WTC11 (cell line): ENCODE data around the gene GALNTL6. TPM values are rescaled to one million over a fixed set of nuclear protein-coding genes. Genes with fewer than 3 reads are reported as not detected.

ENCODE experiments used
- ATAC-seq: fragments of 200-7000 bp; cut with Tn5 transposase; 2 replicates; pipeline ENCODE4 v1.10.0; 2021; ENCODE audit warnings: mild to moderate bottlenecking, moderate library complexity
- CTCF ChIA-PET: fragments of 300-600 bp; sonication (Branson Sonifier 250); formaldehyde crosslinking; loops from one replicate; lab custom pipeline; 2021; ENCODE audit warnings: antibody characterized with exemption; lab: Charles Lee
- POLR2A ChIA-PET: fragments of 350-600 bp; sonication (Branson Sonifier 250); formaldehyde crosslinking; loops from one replicate; lab custom pipeline; 2021; ENCODE audit warnings: antibody characterized with exemption; lab: Charles Lee
- DNase-seq: peaks from one replicate; pipeline ENCODE4 v3.0.0; 2021; ENCODE audit warnings: low spot score
- H3K27ac Mint-ChIP-seq: 2 replicates; pipeline ENCODE4 v1.8.0; 2021; ENCODE audit warnings: mixed read lengths
- H3K27me3 Mint-ChIP-seq: 2 replicates; pipeline ENCODE4 v1.8.0; 2021; ENCODE audit warnings: low read depth, mild to moderate bottlenecking, moderate library complexity, mixed read lengths
- H3K36me3 Mint-ChIP-seq: 2 replicates; pipeline ENCODE4 v1.8.0; 2021; ENCODE audit warnings: mixed read lengths
- H3K4me1 Mint-ChIP-seq: 2 replicates; pipeline ENCODE4 v1.8.0; 2022; ENCODE audit warnings: mixed read lengths
- H3K4me3 Mint-ChIP-seq: 2 replicates; pipeline ENCODE4 v1.8.0; 2021; ENCODE audit warnings: mild to moderate bottlenecking, moderate library complexity, mixed read lengths
- H3K9me3 Mint-ChIP-seq: 2 replicates; pipeline ENCODE4 v1.8.0; 2021; ENCODE audit warnings: mixed read lengths
- ATF1 ChIP-seq: sonication (generic); formaldehyde crosslinking; IDR thresholded peaks from 2 replicates; pipeline ENCODE4 v1.8.1; 2023; ENCODE audit warnings: mild to moderate bottlenecking, moderate library complexity, missing genetic modification reagents
- CBFB ChIP-seq: sonication (generic); formaldehyde crosslinking; IDR thresholded peaks from 2 replicates; pipeline ENCODE4 v1.8.1; 2022; ENCODE audit warnings: mild to moderate bottlenecking, low read depth, missing genetic modification reagents
- CREM ChIP-seq: sonication (generic); formaldehyde crosslinking; IDR thresholded peaks from 2 replicates; pipeline ENCODE4 v1.8.1; 2022; ENCODE audit warnings: mild to moderate bottlenecking, missing genetic modification reagents, moderate library complexity
- FOXK1 ChIP-seq: sonication (generic); formaldehyde crosslinking; IDR thresholded peaks from 2 replicates; pipeline ENCODE4 v1.8.0; 2022; ENCODE audit warnings: mild to moderate bottlenecking, moderate library complexity, missing genetic modification reagents
- FOXP1 ChIP-seq: sonication (generic); formaldehyde crosslinking; IDR thresholded peaks from 2 replicates; pipeline ENCODE4 v1.8.0; 2022; ENCODE audit warnings: missing genetic modification reagents, mild to moderate bottlenecking, moderate library complexity, borderline replicate concordance
- GRHL2 ChIP-seq: fragments of 250-450 bp; sonication (Bioruptor Pico); IDR thresholded peaks from 2 replicates; pipeline ENCODE4 v1.8.0; 2022; ENCODE audit warnings: mild to moderate bottlenecking, moderate library complexity; ENCODE audit not compliant: insufficient replicate concordance, severe bottlenecking
- GTF2I ChIP-seq: fragments of 250-450 bp; sonication (Bioruptor Pico); conservative IDR thresholded peaks from 2 replicates; pipeline ENCODE4 v1.4.0; 2021; ENCODE audit warnings: mild to moderate bottlenecking
- HMGA2 ChIP-seq: fragments of 250-450 bp; sonication (Bioruptor Pico); IDR thresholded peaks from 2 replicates; pipeline ENCODE4 v1.4.0; 2021; ENCODE audit warnings: mild to moderate bottlenecking, moderate library complexity
- JAZF1 ChIP-seq: fragments of 250-450 bp; sonication (Bioruptor Pico); IDR thresholded peaks from 2 replicates; pipeline ENCODE4 v1.9.0; 2021; ENCODE audit warnings: moderate library complexity, mild to moderate bottlenecking, inconsistent platforms
- JUN ChIP-seq: sonication (generic); formaldehyde crosslinking; IDR thresholded peaks from 2 replicates; pipeline ENCODE4 v1.8.0; 2023; ENCODE audit warnings: mild to moderate bottlenecking, missing genetic modification reagents
- KAT7 ChIP-seq: sonication (generic); formaldehyde crosslinking; IDR thresholded peaks from 2 replicates; pipeline ENCODE4 v1.8.1; 2023; ENCODE audit warnings: missing genetic modification reagents, mild to moderate bottlenecking, borderline replicate concordance
- MYBL2 ChIP-seq: sonication (generic); formaldehyde crosslinking; IDR thresholded peaks from 2 replicates; pipeline ENCODE4 v1.8.1; 2023; ENCODE audit warnings: mild to moderate bottlenecking, moderate library complexity, missing genetic modification reagents
- NFE2L1 ChIP-seq: sonication (generic); formaldehyde crosslinking; IDR thresholded peaks from 2 replicates; pipeline ENCODE4 v1.8.1; 2023; ENCODE audit warnings: missing genetic modification reagents
- NFYB ChIP-seq: sonication (generic); formaldehyde crosslinking; conservative IDR thresholded peaks from 2 replicates; pipeline ENCODE4 v1.8.0; 2022; ENCODE audit warnings: low read depth, missing genetic modification reagents
- NR1H2 ChIP-seq: sonication (generic); formaldehyde crosslinking; IDR thresholded peaks from 2 replicates; pipeline ENCODE4 v1.9.0; 2021; ENCODE audit warnings: mild to moderate bottlenecking, moderate library complexity, missing genetic modification reagents
- SOX15 ChIP-seq: fragments of 250-450 bp; sonication (Bioruptor Pico); IDR thresholded peaks from 2 replicates; pipeline ENCODE4 v1.9.0; 2021; ENCODE audit warnings: mild to moderate bottlenecking
- TEAD4 ChIP-seq: sonication (generic); formaldehyde crosslinking; IDR thresholded peaks from 2 replicates; pipeline ENCODE4 v1.8.0; 2022; ENCODE audit warnings: mild to moderate bottlenecking, missing genetic modification reagents
- ZNF121 ChIP-seq: sonication (generic); formaldehyde crosslinking; IDR thresholded peaks from 2 replicates; pipeline ENCODE4 v1.8.0; 2023; ENCODE audit warnings: missing genetic modification reagents
- ZNF263 ChIP-seq: sonication (generic); formaldehyde crosslinking; IDR thresholded peaks from 2 replicates; pipeline ENCODE4 v1.8.1; 2022; ENCODE audit warnings: low read depth, mild to moderate bottlenecking, moderate library complexity, missing genetic modification reagents
- ZNF281 ChIP-seq: sonication (generic); formaldehyde crosslinking; IDR thresholded peaks from 2 replicates; pipeline ENCODE4 v1.8.0; 2023; ENCODE audit warnings: mild to moderate bottlenecking, missing genetic modification reagents
- ZNF671 ChIP-seq: fragments of 250-450 bp; sonication (Bioruptor Pico); IDR thresholded peaks from 2 replicates; pipeline ENCODE4 v1.8.0; 2021; ENCODE audit warnings: mild to moderate bottlenecking
- total RNA-seq: library from RNA; stranded (reverse); gene quantifications from 3 replicates; pipeline ENCODE4 v1.2.3, GENCODE V29; 2021
- TF ChIP-seq, protein P1 (sequence below): sonication (generic); formaldehyde crosslinking; IDR thresholded peaks from 2 replicates; pipeline ENCODE4 v1.8.0; 2022; ENCODE audit warnings: mild to moderate bottlenecking, missing genetic modification reagents
- TF ChIP-seq, protein P2 (sequence below): sonication (generic); formaldehyde crosslinking; IDR thresholded peaks from 2 replicates; pipeline ENCODE4 v1.8.1; 2023; ENCODE audit warnings: mild to moderate bottlenecking, missing genetic modification reagents, moderate library complexity
- TF ChIP-seq, protein P3 (sequence below): fragments of 250-450 bp; sonication (Bioruptor Pico); IDR thresholded peaks from 2 replicates; pipeline ENCODE4 v1.8.0; 2021; ENCODE audit warnings: mild to moderate bottlenecking
- TF ChIP-seq, protein P4 (sequence below): sonication (generic); formaldehyde crosslinking; IDR thresholded peaks from 2 replicates; pipeline ENCODE4 v1.8.1; 2022; ENCODE audit warnings: mild to moderate bottlenecking, moderate library complexity, missing genetic modification reagents
- TF ChIP-seq, protein P5 (sequence below): sonication (generic); formaldehyde crosslinking; IDR thresholded peaks from 2 replicates; pipeline ENCODE4 v1.8.1; 2022; ENCODE audit warnings: low read depth, mild to moderate bottlenecking, moderate library complexity, missing genetic modification reagents, borderline replicate concordance

GALNTL6 gene
- total RNA-seq, 1 experiment from 2014 or later, result 0.24 TPM

GRCh38 chr4:172232966-172233365 is 419.8 kb downstream of the GALNTL6 start (continued):
- TF ChIP-seq MYBL2 (CRISPR knock-in tag) (no peak), JUN (CRISPR knock-in tag) (no peak), FOXP1 (CRISPR knock-in tag) (no peak), HMGA2 (CRISPR knock-in tag) (no peak)
- TF ChIP-seq, protein P1, sequence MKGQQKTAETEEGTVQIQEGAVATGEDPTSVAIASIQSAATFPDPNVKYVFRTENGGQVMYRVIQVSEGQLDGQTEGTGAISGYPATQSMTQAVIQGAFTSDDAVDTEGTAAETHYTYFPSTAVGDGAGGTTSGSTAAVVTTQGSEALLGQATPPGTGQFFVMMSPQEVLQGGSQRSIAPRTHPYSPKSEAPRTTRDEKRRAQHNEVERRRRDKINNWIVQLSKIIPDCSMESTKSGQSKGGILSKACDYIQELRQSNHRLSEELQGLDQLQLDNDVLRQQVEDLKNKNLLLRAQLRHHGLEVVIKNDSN (CRISPR knock-in tag), result no peak

DNA sequence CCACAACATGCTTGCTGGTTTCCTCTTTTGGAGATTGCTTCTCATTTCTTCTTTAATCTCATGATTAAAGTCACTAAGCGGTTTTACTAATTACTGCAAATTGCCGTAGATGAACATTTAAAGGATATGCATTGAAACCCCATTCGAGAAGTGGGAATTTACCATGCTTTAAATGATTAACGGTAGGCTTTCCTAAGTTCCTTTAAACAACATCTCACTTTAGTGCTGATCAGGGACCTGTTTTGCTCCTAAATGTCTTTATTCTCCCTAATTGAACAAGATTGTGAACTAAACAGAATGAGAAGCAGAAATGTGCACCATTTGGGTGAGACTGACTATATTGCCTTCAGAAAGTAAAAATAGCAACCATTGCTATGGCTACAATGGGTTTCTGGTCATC is 430.3 kb downstream of the GALNTL6 start:
- Mint-ChIP-seq H3K9me3 (peaks cover 14% of the 10 kb centered on the region), H3K36me3 (peaks cover 5% of the 10 kb centered on the region), H3K27ac (no peak overlapping the region), H3K27me3 (no peaks in the 10 kb centered on the region), H3K4me3 (no peak overlapping the region), H3K4me1 (no peaks in the 10 kb centered on the region)
- TF ChIP-seq TEAD4 (CRISPR knock-in tag) (no peak), ZNF121 (CRISPR knock-in tag) (no peak), FOXK1 (CRISPR knock-in tag) (no peak)
- POLR2A ChIA-PET, result no interaction called here
- no peak for ATAC-seq
- DNase-seq, result no peak
- CTCF ChIA-PET, result no interaction called here

GRCh38 chr4:172245516-172245915 is 432.3 kb downstream of the GALNTL6 start:
- ATAC-seq, result no peak
- no peak for DNase-seq
- ChIA-PET POLR2A (no interaction called here), CTCF (no interaction called here)
- no peak overlapping the region for H3K27ac Mint-ChIP-seq
- peaks cover 24% of the 10 kb centered on the region for H3K9me3 Mint-ChIP-seq
- TF ChIP-seq ZNF263 (CRISPR knock-in tag) (no peak), ATF1 (CRISPR knock-in tag) (no peak), NFYB (CRISPR knock-in tag) (no peak), CBFB (CRISPR knock-in tag) (no peak), GTF2I (no peak), SOX15 (no peak), ZNF281 (CRISPR knock-in tag) (no peak)
- TF ChIP-seq, protein P2, sequence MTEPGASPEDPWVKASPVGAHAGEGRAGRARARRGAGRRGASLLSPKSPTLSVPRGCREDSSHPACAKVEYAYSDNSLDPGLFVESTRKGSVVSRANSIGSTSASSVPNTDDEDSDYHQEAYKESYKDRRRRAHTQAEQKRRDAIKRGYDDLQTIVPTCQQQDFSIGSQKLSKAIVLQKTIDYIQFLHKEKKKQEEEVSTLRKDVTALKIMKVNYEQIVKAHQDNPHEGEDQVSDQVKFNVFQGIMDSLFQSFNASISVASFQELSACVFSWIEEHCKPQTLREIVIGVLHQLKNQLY (CRISPR knock-in tag), result no peak
- H3K4me1 Mint-ChIP-seq, result no peaks in the 10 kb centered on the region
- no peak overlapping the region for H3K4me3 Mint-ChIP-seq
- H3K27me3 Mint-ChIP-seq, result no peaks in the 10 kb centered on the region
- peaks cover 8% of the 10 kb centered on the region for H3K36me3 Mint-ChIP-seq

GRCh38 chr4:172253409-172253808 is 440.2 kb downstream of the GALNTL6 start:
- Mint-ChIP-seq H3K27me3 (no peaks in the 10 kb centered on the region), H3K4me1 (no peaks in the 10 kb centered on the region), H3K4me3 (no peak overlapping the region), H3K36me3 (peaks cover 6% of the 10 kb centered on the region), H3K9me3 (peaks cover 16% of the 10 kb centered on the region), H3K27ac (no peak overlapping the region)
- CTCF ChIA-PET, result no interaction called here
- DNase-seq (no peak), ATAC-seq (no peak)
- POLR2A ChIA-PET, result no interaction called here
- TF ChIP-seq, protein P3, sequence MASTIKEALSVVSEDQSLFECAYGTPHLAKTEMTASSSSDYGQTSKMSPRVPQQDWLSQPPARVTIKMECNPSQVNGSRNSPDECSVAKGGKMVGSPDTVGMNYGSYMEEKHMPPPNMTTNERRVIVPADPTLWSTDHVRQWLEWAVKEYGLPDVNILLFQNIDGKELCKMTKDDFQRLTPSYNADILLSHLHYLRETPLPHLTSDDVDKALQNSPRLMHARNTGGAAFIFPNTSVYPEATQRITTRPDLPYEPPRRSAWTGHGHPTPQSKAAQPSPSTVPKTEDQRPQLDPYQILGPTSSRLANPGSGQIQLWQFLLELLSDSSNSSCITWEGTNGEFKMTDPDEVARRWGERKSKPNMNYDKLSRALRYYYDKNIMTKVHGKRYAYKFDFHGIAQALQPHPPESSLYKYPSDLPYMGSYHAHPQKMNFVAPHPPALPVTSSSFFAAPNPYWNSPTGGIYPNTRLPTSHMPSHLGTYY, result no peak
- TF ChIP-seq JAZF1 (CRISPR knock-in tag) (no peak), NR1H2 (no peak), GRHL2 (CRISPR knock-in tag) (no peak), CREM (CRISPR knock-in tag) (no peak), ZNF671 (CRISPR knock-in tag) (no peak), NFE2L1 (CRISPR knock-in tag) (no peak), KAT7 (CRISPR knock-in tag) (no peak)
- TF ChIP-seq, protein P4, sequence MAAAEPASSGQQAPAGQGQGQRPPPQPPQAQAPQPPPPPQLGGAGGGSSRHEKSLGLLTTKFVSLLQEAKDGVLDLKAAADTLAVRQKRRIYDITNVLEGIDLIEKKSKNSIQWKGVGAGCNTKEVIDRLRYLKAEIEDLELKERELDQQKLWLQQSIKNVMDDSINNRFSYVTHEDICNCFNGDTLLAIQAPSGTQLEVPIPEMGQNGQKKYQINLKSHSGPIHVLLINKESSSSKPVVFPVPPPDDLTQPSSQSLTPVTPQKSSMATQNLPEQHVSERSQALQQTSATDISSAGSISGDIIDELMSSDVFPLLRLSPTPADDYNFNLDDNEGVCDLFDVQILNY (CRISPR knock-in tag), result no peak
- TF ChIP-seq, protein P5, sequence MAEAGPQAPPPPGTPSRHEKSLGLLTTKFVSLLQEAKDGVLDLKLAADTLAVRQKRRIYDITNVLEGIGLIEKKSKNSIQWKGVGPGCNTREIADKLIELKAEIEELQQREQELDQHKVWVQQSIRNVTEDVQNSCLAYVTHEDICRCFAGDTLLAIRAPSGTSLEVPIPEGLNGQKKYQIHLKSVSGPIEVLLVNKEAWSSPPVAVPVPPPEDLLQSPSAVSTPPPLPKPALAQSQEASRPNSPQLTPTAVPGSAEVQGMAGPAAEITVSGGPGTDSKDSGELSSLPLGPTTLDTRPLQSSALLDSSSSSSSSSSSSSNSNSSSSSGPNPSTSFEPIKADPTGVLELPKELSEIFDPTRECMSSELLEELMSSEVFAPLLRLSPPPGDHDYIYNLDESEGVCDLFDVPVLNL (CRISPR knock-in tag), result no peak
